HS-5 (cell line): ENCODE data around the gene TOP3A.

Experiments used
- DNase-seq: peaks from one replicate; pipeline ENCODE4 v3.0.0-alpha.2; 2012; ENCODE audit warnings: low read depth

The TOP3A gene

DNA sequence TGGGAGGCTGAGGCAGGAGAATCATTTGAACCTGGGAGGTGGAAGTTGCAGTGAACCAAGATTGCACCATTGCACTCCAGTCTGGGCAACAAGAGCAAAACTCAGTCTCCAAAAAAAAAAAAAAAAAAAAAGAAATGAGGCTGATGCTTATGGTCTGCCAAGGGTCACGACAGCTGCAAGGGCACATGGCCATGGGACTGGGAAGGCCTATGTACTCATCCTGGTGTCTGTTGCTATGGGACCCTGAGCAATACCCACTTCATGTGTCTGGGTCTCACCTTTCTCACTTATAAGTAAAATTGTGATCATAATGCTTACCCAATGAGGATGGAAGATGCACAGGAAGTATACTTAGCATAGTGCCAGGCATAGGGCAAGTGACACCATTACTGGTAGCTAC, 37.7 kb downstream of the TOP3A start:
- DNase-seq = no peak

DNA sequence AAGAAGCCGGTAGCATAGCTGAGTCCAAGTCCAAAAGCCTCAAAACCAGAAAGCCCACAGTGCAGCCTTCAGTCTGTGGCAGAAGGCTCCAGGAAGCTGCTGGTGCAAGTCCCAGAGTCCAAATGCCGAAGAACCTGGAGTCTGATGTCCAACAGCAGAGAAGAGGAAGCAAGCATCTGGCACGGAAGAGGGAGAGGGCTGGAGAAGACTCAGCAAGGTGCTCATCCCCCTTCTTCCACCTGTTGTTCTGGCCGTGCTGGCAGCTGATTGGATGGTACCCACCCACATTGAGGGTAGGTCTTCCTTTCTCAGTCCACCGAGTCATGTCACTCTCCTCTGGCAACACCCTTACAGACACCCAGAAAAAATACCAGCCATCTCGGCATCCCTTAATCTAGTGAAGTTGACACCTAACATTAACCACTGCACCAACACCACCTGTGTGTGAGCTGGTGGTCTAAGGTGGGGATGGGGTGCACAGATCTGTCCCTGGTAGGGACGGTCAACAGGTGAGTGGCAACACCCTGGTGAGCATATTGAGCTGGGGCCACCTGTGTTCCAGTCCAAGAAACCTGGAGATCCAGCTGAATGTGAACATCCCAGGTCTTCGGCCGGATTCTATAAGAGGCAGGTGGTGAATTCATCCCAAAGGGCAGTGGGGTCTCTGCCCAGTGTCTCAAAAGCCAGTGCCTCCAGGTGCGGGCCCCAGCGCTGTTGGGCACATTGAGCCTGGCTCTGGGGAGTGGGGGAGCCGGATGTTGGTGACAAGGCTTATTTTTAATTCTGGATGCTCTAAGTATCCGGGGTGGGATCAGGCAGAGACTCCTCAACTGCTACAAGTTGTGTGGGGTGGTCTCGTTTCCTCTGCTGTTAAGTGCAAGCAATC, 44.5 kb downstream of the TOP3A start:
- no peak for DNase-seq

DNA sequence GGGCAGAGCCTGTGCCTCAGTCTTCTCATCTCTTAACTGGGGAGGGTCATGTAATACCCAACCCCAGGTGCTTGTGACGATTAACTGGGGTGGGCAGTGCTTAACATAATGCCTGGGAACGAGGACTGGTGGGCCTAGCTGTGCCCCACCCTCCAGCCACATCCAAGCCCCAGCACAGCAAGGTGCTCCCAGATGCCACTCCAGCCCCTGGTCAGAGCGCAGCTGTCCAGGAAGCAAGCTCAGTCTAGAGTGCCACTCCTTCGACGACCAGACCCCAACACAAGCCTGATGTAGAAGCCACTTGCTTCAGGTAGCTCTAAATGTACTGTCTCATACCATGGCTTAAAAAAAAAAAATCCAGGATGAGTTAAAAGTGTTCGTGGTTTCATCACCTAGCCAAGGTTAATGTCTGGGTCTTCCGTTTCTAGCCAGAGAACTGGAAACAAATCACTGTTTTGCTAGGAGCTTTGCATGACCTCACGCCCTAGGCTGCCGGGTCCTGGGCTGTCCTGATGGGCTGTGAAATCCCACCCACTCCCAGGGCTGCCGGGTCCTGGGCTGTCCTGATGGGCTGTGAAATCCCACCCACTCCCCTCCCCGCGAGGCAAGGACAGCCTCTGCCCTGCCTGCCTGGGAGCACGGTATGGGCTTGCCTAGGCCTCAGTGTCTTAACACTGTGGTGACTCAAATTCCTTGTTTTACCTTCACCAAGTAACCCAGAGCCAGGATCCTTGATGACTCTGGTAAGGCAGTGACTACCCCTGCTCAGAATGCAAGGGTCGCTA, 46.7 kb downstream of the TOP3A start:
- DNase-seq = no peak

DNA sequence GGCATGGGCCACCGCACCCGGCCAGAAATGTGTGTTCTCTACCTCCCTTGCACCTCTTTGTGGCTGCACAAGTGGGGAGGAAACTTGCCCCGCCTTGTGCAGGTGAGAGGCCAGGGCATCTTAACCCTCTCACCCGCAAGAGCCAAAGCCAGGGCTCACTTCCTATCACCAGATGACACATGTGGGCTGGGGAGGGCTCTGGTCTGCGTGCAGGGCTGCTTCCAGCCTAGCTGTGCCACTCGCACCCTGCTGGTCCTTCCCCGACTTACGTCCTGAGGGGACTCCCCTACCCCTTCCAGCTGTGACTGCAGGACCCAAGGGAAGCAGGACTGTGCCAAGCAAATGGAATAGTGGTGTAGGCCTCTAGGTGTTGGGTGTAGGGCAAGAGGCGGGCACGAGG, 47.4 kb downstream of the TOP3A start:
- DNase-seq = no peak

DNA sequence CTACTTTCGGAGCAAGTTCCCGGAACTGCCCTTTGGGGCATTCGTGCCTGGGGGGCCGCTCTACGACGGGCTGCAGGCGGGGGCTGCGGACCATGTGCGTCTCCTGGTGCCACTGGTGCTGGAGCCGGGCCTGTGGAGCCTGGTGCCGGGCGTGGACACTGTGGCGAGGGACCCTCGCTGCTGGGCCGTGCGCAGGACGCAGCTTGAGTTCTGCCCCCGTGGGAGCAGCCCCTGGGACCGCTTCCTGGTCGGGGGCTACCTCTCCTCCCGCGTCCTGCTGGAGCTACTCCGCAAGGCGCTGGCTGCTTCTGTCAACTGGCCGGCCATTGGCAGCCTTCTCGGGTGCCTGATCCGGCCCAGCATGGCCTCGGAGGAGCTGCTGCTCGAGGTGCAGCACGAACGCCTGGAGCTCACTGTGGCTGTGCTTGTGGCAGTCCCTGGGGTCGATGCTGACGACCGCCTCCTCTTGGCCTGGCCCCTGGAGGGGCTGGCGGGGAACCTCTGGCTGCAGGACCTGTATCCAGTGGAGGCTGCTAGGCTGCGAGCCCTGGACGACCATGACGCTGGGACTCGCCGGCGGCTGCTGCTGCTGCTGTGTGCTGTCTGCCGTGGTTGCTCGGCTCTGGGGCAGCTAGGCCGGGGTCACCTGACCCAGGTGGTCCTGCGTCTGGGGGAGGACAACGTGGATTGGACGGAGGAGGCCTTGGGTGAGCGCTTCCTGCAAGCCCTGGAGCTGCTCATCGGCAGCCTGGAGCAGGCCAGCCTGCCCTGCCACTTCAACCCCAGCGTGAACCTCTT, 50.7 kb downstream of the TOP3A start:
- DNase-seq = no peak

DNA sequence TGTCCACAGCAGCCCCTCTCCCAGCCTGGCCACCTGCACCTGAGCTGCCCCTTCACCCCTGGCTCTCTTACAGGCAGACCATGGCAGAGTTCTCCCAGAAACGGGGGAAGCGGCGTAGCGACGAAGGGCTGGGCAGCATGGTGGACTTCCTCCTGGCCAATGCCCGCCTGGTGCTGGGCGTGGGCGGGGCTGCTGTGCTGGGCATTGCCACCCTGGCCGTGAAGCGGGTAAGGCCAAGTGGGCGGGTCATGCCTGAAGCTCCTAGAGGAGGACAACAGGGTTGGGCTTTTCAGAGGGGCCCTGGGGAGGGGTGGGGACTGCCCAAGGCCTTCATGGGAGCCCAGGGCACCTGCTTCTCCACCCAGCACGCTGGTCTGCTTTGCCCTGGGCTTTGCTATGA, 52.2 kb downstream of the TOP3A start:
- no peak for DNase-seq

DNA sequence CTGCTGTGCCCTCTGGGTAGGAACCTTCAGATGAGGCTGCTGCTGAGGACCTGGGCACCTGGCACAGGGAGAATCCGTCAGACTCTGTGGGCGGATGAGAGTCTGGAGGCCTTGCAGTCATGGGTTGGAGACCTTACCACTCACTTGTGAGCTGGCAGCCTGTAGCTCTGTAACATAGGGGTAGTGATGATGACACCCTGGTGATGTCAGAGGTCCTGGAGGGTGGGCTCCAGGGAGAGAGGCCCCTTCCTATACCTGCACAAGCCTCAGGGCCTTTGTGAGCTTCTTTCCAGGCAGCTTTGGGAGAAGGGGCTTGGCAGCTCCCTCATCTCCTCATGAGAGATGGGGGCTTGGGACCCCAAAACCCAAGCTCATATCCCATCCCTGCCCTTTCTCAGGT, 52.7 kb downstream of the TOP3A start:
- no peak for DNase-seq

DNA sequence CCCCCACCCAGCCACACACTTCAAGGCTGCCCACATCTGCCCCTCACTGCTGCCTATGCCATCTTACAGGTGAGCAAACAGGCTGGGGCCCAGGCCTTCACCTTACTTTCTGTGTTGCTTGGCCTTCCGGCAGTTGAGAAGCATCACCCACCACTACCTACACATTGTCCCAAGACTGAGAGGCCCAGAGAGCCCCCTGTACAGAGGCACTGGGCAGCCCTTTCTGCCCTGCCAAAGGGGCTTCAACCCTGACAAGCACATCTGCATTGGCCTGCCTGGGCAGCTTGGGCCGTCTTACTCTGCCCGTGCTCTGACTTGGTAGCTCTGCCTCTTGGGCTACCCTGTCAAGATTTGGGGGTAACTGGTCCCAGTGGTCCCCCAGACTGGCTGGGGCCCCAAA, 53.1 kb downstream of the TOP3A start:
- no peak for DNase-seq

DNA sequence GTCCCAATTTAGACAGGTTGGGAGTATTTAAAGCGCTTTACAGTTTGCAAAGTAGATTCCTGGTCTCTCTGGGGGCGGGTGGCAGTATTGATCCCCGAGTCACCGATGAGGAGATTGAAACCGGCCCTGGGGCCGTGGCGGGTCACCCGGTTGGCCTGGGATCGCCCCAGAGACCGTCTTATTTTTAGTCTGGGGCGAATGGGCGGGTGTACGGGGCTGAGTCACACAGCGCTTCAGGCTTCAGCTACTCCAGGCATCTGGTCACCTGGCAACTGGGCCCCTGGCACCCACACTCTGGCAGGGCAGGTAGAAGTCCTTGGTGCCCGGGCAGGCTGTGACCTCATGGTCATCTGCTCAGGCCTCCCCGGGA, 53.7 kb downstream of the TOP3A start:
- no peak for DNase-seq

DNA sequence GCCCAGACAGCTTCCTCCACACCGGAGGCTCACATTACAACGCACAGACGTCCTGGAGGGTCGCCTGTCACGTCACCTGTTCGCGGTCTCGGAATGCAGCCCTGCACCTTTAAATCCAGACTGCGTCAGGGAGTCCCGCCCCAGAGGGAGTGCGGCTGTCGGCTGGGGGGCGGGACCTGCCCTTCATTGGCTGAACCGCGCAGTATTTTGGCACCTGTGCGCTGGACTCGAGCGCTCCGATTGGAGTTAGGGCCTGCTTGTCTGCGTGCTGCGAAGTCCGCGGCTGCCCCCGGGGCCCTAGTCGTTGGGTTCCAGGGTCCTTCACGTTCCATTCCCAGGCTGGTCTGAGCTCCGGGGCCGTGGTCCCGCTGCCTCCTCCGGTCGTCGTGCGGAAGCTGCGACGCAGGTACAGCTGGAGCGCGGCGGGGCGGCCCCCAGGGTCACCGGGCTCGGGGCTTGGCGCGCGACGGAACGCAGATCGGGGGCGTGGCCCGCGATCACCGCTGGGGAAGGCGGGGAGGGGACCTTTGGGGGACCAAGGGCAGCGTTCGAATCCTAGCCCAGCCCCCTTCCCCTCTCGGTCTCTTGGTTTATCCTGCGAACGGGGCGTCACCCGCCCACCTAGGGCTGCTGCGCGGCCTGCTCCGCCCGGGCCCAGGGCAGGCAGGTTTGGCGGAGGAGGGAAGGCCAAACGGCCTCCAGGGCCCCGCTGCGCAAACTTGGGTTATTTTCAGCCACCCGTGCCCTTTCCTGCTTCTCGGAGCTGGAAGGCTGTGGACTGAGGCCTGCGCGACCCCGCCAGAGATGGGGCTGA, 54.3 kb downstream of the TOP3A start, which contains the start of gene MIEF2:
TSS of gene MIEF2 (plus strand) at position 331 of the 814 bp plus-strand sequence. CDS start 2,059 bp downstream, outside the sequence.
- DNase-seq = peak; percentile 80

DNA sequence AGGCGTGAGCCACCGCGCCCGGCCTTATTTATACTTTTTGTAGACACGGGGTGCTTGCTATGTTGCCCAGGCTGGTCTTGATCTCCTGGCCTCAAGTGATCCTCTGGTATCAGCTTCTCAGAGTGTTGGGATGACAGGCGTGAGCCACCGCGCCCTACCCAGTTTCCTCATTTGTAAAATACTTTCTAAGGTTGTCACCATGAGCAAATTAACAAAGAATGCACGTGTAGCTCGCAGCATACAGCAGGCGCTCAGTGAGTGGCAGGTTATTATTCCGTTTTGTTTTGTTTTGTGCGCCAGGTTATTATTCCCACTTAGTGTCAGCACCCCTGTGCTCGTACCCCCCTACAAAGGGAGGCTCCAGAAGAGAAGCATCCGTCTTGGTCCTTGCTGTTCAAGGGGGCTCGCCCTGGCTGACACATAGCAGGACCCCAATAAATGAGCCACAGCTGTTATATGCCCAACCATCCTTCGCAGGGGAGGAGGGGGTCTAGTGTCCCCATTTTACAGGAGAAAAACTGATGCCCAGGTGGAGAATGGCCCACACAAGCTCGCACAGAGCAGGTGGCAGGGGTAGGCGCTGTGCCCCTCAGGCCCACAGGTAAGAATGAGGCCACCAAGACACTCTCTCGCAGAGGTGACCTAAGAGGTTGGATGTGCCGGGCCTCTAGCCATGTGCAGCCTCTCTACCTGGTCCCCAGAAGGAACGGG, 55.0 kb downstream of the TOP3A start:
- DNase-seq = peak; percentile 65

DNA sequence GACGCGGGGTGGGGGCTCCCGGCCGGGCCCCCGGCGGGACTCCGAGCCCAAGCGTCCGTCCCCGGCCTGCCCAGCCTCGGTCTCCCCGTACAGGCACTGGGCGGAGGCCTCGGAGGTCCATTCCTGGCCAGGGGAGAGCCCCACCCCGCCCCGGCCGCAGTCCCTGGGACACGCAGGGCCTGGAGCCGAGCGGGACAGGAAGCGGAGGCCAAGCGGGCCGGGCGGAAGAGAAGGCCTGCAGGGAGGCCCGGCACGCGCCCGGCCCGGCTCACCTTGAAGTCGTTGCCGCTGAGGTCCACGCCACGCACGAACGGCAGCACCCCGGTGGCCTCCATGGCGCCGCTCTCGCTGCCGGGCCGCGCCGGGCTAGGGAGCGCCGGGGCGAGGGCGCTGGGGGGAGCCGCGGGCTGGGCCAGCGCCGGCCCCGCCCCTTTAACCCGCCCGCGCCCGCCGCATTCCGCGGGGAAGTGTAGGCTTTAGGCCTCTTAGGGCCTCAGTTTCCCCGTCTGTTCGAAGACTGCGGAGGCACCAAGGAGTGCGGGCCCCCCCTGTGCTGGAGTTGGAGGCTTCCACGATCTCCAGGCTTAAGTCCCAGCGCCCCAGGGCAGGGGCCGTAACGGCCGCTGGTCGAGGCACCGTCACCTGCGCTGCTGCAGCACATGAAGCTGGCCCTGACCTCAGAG, 56.3 kb downstream of the TOP3A start, which contains the start of gene FLII:
TSS of gene FLII (minus strand) at position 383 of the 683 bp plus-strand sequence. CDS start at position 335, 48 bp downstream.
- DNase-seq = no peak

DNA sequence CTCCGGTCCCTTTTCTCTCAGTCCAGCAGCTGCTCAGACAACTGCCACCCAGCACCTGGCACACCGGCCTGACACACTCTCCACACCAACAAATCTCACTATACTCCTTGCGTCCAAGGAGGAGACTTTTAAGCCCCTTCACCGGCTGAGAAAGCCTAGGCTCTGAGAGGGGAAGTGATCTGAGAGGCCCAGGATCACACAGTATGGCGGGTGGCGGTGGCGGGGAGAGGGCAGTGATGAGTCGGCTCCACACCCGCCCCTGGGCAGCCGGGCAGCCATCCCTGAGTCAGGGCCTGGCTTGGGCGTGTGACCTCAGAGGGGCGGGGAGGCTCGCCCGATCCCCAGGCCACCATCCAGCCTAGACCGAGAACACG, 56.8 kb downstream of the TOP3A start:
- DNase-seq = peak; percentile 63

DNA sequence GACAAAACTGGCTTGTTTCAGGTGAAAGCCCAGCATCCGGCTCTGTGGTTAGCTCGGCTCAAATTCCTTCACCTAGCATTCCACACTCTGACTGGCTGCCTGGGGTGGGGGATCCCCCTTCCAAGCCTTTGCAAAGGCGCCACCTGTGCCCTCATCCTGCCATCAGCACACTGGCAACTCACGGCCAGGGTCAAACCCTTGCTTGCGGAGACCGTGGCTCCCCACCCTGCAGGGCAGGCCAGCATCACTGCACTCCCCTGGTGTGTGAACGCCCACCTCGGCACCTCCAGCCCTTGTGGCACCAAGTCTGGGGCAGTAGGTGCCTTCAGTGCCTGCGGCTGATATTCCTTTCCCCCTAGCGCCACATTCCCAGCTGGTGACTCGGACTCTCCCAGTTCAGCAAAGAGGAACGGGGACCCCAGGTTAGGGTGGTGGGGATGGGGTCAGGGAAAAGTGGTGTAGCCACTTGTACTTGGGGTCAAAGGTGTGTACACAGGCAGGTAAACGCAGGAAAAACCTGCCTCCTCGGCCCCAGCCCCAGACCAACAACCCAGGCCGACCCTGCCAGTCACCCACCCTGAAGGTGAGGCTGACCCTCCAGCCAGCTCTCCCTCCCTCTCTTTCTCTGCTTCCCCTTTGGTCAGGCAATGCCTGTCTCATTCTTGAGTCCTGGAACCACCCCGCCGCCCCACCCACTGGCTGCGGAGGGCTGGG, 57.4 kb downstream of the TOP3A start:
- no peak for DNase-seq

DNA sequence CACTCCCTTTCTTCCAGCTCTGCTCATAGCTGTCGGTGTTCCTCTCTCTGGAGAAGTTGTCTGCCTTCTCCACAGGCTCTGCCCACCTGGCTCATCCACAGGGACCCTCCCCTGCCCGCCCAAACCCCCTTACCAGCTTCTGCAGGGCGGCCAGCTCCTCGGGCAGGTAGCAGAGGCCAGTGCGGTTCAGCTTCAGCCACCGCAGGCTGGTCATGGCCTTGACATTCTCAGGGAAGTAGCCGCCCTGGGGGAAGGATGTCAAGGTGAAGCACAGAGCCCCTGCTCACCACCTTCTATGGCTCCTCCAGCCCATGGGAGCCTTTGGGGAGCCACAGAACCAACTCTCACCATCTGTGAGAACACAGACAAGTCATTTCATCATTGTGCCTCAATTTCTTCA, 58.0 kb downstream of the TOP3A start:
- DNase-seq = no peak

DNA sequence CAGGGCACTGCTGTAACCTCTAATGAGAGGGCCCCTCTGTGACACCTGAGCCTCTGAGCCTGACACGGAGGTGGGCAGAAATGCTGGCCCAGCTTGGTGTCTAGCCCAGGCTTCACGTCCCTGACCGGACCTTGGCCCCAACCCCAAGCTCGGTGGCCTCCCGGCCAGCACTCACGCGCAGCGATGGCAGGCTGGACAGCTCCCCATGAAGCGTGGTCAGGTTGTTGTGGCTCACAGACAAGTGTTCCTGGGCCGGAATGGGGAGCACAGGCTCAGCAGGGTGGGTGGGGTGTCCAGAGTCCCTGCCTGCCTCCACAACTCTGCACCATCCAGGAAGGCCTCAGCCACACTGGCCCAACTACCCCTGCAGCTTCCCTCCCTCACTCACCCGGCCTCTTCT, 58.4 kb downstream of the TOP3A start:
- DNase-seq = no peak

DNA sequence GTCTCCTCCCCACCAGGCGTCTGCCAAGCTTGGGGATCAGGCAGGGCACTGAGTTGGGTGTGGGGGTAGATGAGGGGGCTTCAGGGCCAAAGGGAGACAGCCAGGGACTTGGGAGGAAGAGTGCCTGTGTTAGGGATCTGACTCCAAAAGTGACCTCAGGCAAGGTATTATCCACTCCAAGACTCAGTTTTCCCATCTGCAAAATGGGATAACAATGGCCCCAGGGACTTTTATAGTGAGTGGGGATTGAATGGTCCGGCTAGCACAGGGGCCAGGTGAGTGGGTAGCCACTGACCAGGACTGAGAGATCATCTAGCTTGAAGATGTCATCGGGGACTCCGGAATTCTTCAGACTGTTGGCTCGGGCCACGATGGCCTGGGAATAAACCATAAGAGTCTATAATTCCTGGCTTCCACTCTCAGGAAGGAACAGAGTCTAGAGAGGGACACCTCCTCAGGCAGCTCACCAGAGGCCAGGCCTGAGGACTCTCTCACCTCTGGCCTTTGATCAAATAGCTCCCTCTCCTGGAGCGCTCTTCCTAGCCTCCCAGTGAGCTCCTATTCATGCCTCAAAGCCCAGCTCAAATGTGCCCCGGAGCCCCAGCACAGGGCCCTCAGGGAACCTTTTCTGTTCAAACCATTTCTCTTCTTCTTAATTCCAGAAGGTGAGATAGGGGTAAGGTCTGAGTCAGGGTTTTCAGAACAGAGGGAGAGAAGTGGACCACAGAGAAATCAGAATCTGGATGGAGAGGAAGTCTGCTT, 59.7 kb downstream of the TOP3A start:
- DNase-seq = no peak

DNA sequence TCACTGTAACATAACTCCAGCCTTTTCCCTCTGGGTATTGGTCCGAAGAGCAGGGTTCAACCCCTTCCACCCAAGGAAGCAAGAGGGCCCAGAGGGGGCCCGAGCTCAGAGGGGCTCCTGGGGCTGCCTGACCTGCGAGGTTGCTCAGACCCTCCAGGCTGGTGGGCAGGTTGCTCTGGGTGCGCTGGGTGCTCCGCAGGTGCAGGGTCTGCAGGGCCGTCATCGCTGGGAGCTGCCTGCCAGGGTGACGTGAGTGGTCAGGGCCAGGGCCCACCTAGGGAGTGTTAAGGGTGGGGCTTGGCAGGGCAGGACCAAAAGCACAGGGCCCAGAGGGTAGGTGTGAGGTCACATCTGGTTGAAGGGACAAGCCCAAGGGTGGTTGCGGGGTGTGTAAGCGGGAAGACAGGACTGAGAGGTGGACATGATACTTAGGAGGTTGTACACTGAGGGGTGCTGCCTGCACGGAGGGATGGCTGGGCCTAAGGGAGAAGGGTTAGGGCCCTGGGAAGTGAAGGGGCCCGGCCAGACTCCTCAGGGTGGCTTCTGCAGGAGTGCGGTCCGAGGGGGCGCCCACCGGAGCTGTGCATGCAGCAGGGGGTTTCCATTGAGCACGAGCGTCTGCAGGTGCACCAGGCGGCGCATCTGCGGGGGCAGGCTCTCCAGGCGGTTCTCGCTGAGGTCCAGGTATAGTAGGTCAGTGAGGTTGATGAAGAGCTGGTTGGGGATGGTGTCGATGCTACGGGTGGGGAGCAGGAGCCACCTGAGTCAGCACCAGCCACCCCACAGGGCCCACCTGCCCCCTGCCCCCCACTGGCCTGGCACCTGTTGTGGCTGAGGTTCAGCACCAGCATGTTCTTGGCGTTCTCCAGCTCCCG, 60.6 kb downstream of the TOP3A start:
- DNase-seq = no peak
